Thyroid gland (tissue), 4 donors: ENCODE results near the gene UNC5CL.

Experiments
- CTCF ChIP-seq, 6 experiments: fragments of 200-600 bp in 3 of 6; fragments of 450-650 bp in 3 of 6; sonication (generic) in 3 of 6; IDR thresholded peaks; one replicate each; pipeline ENCODE4 v1.5.1; 2016 to 2019; ENCODE audit warnings: antibody characterized with exemption in 6 of 6, mild to moderate bottlenecking in 2 of 6, inconsistent platforms in 1 of 6, moderate library complexity in 1 of 6
- POLR2A ChIP-seq, 2 donors: fragments of 450-650 bp; IDR thresholded peaks; one replicate each; pipeline ENCODE4 v1.6.1; 2017; ENCODE audit warnings: antibody characterized with exemption in 2 of 2, mild to moderate bottlenecking in 2 of 2, moderate library complexity in 1 of 2

- TF ChIP-seq CTCF (IDR thresholded peaks at IDR 0.05) (no peak), POLR2A (IDR thresholded peaks at IDR 0.05) (peak; percentile 51 to 89)
Observed at GRCh38 chr6:41071923-41072835, 33.2 kb upstream of the UNC5CL start, which contains the start of gene OARD1.
